HG02642 (cell line): Measurements from ENCODE around the gene BBS9.
"Not testable (repeated sequence)": the region's sequence is repeated elsewhere in the genome, so short reads cannot be mapped to it uniquely, and the experiment has no call there.

Source experiments
- ATAC-seq: cut with Tn5 transposase; IDR thresholded peaks from one replicate; pipeline ENCODE4 v1.9.1; 2021; ENCODE audit warnings: mild to moderate bottlenecking; ENCODE audit not compliant: unreplicated experiment, poor library complexity

The BBS9 gene

GRCh38 chr7:33261585-33261984 is 132.2 kb downstream of the BBS9 start:
- no peak for ATAC-seq

- no peak for ATAC-seq
These were observed 133.1 kb downstream of the BBS9 start for GRCh38 chr7:33262476-33262875.

- not testable (repeated sequence) for ATAC-seq
These were observed 142.5 kb downstream of the BBS9 start for GRCh38 chr7:33271839-33272371.

- ATAC-seq: no peak
These were observed 144.0 kb downstream of the BBS9 start for GRCh38 chr7:33273356-33273755.

GRCh38 chr7:33276325-33276724 is 147.0 kb downstream of the BBS9 start:
- ATAC-seq: no peak

GRCh38 chr7:33276729-33277128 is 147.4 kb downstream of the BBS9 start:
- no peak for ATAC-seq

DNA sequence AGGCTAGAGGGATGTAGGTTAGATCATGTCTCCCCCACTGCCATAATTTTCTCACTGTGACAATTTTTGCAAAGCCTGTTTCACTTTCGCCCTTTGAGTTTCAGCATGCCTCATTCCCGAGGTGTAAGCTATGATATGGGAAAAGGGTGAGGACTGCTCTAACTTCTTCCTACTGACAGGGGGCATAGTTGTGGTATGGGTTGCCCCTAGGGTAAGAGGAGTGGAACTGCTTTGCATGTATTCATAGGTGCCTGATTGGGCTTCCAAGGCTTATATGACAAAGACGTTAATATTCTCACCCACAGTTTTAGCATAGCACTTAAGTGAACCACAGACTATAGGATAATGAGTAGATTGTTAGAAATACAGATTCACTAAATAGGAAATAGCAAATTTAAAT is 148.7 kb downstream of the BBS9 start:
- ATAC-seq: no peak

DNA sequence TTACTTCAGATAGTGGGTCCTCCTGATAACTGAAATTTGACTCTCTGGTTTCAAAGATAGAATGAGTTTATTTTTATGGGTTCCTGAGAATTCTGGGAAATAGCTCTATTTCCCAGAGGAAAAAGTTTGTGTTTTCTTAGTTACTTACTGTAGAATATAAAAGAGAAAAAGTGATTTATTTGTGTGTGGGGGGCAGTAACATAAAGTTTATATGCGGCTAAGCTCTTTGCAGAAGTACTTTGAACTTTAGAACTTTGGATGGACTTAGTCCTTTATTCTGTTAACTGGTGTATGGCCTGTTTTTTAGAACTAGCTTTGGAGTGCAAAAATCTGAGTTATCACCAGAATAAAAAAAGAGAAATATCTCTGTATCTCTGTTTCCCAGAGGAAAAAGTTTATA is 157.1 kb downstream of the BBS9 start:
- no peak for ATAC-seq

DNA sequence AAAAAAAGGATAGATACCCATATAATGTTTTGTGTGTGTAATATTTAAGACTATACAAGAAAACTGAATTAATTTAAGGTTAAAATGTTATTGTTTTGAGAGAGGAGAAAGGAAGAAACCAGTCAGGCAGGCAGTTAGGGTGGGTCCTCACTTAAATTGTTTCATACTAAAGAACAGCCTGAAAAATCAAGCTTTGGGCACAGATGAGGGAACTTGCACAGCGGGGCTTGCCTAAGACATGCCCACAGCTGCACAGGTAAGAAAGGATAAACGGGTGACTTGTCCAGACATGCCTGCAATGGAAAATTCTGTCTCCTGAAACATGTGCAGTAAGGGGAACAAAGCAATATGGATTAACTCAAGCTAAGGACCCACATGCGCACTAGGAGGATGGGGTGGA is 158.4 kb downstream of the BBS9 start:
- no peak for ATAC-seq

DNA sequence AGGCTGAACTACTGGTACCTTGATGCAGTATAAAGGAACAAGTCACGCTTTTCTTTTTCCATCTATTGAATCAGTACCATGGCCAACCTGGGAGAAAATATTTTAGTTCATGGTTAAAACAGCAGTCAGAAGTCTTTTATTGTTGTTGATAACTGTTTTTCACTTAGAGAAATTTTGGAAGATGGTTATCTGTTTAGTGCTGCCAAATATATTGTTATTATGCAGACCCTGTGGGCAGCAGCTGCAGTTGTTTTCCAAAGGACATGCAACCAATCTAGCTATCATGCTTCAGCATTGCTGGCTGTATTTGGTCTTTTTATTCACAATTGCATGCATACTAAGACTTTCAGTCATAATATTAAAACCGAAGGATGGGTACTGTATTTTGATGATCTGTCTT is 169.5 kb downstream of the BBS9 start:
- ATAC-seq: no peak

DNA sequence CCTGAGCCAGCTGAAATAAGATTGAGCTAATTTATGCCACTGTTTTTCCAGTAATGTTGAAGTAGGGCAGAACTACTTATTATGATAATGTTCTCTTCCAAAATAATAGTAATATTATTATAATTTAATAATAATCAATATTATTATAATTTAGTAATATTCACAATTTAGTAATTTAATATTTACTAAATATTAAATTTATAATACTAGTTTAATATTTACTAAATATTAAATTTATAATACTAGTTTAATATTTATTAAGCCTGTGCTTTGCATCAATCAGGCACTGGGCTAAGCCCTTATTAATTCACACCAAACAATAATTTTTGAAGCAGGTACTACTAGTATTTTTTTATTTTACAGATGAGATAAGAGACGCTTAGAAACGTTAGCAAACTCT is 170.1 kb downstream of the BBS9 start:
- ATAC-seq: no peak

GRCh38 chr7:33300131-33300530 is 170.8 kb downstream of the BBS9 start:
- ATAC-seq: no peak

GRCh38 chr7:33300742-33301141 is 171.4 kb downstream of the BBS9 start:
- no peak for ATAC-seq

DNA sequence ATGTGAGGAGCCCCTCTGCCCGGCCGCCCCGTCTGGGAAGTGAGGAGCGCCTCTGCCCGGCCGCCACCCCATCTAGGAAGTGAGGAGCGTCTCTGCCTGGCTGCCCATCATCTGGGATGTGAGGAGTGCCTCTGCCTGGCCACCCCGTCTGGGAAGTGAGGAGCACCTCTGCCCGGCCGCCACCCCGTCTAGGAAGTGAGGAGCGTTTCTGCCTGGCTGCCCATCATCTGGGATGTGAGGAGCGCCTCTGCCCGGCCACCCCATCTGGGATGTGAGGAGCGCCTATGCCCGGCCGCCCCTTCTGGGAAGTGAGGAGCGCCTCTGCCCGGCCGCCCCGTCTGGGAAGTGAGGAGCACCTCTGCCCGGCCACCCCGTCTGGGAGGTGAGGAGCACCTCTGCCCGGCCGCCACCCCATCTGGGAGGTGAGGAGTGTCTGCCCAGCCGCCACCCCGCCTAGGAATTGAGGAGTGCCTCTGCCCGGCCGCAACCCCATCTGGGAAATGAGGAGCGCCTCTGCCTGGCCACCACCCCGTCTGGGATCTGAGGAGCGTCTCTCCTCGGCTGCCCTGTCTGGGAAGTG is 174.7 kb downstream of the BBS9 start:
- not testable (repeated sequence) for ATAC-seq

GRCh38 chr7:33307205-33307604 is 177.8 kb downstream of the BBS9 start:
- no peak for ATAC-seq

DNA sequence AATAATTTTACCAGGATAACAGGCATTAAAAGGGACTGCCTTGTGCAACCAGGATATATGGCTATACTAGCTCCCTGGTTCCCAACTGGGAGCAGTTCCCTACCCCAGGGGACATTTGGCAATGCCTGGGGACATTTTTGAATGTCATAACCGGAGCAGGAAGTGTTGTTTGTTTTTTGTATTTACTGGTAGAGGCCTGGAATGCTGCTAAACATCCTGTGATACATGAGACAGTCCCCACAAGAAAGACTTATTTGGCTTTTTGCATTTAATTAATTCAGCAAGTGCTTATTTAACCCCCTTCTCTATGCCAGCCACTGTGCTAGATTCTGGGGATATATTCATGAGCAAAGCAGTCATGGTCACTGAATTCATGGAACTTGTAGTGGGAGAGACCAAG is 181.2 kb downstream of the BBS9 start:
- no peak for ATAC-seq

- ATAC-seq: no peak
These were observed 196.6 kb downstream of the BBS9 start for GRCh38 chr7:33325754-33326484.

- no peak for ATAC-seq
These were observed 197.1 kb downstream of the BBS9 start for GRCh38 chr7:33326485-33326848.

DNA sequence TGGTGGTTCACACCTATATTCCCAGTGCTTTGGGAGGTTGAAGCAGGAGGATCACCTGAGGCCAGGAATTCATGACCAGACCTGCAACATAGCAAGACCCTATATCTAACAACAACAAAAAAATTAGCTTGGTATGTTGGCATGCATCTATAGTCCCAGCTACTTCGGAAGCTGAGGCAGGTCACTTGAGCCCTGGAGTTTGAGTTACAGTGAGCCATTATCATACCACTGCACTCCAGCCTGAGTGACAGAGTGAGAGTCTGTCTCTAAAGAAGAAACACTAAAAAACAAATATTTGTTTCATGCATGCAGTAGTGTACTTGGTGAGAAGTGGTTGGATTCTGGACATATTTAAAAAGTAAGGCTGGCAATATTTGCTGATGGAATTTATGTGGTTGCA is 198.1 kb downstream of the BBS9 start:
- ATAC-seq: no peak

GRCh38 chr7:33334349-33334748 is 205.0 kb downstream of the BBS9 start:
- ATAC-seq: no peak

DNA sequence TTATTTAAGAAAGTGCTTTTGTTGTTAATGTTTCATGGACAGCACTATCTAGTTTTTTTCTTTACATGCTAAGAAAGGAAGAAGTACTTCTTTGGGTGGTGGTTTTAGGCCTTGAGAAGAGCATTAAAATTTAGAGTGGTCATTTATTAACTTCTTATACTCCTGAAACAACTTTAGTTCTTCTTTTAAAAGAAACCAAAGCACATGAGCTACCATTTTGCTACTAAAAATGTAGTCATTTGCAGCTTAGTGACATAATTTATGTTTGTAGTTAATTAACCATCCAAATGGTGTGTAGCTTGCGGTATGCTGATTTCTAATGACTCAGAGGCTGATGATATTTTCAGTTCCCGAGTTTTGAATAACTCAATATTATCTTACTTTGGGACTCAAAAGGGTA is 207.5 kb downstream of the BBS9 start:
- no peak for ATAC-seq
